Heart left ventricle (tissue), 16 donors: ENCODE results near the gene MS4A15. TPM values are rescaled to one million over a fixed set of nuclear protein-coding genes. Genes with fewer than 3 reads are reported as not detected.

Experiments used
- ATAC-seq, 4 donors: fragments of 200-7000 bp; cut with Tn5 transposase; one replicate each; pipeline ENCODE4 v1.9.1; 2020 to 2022; ENCODE audit warnings: moderate library complexity in 4 of 4, mild to moderate bottlenecking in 3 of 4, moderate number of reproducible peaks in 1 of 4
- DNase-seq, 5 donors: peaks; one replicate each; pipeline ENCODE4 v3.0.0-alpha.2; 2020
- H3K27ac ChIP-seq, 12 donors: fragments of 200-600 bp; sonication (generic) in 4 of 12; one replicate each; pipeline versions ENCODE4 v1.5.0 to v1.8.0; 2016 to 2022; ENCODE audit warnings: mild to moderate bottlenecking in 2 of 12
- H3K27me3 ChIP-seq, 9 donors: fragments of 200-600 bp; sonication (generic) in 2 of 9; one replicate each; pipeline versions ENCODE4 v1.5.1 to v1.8.0; 2016 to 2022; ENCODE audit warnings: mild to moderate bottlenecking in 3 of 9
- H3K36me3 ChIP-seq, 9 donors: fragments of 200-600 bp; sonication (generic) in 2 of 9; one replicate each; pipeline versions ENCODE4 v1.5.0 to v1.8.0; 2018 to 2022; ENCODE audit warnings: mild to moderate bottlenecking in 2 of 9
- H3K4me1 ChIP-seq, 12 donors: fragments of 200-600 bp; sonication (generic) in 4 of 12; one replicate each; pipeline versions ENCODE4 v1.5.0 to v1.8.0; 2016 to 2022; ENCODE audit warnings: mild to moderate bottlenecking in 3 of 12
- H3K4me3 ChIP-seq, 12 donors: fragments of 200-600 bp; sonication (generic) in 4 of 12; one replicate each; pipeline versions ENCODE4 v1.5.0 to v1.8.0; 2017 to 2022; ENCODE audit warnings: mild to moderate bottlenecking in 9 of 12, moderate library complexity in 4 of 12
- H3K9me3 ChIP-seq, 12 donors: fragments of 200-600 bp; sonication (generic) in 4 of 12; one replicate each; pipeline versions ENCODE4 v1.5.0 to v1.8.0; 2016 to 2022; ENCODE audit warnings: mild to moderate bottlenecking in 1 of 12
- CTCF ChIP-seq, 12 donors: fragments of 200-600 bp; sonication (generic) in 4 of 12; IDR thresholded peaks; one replicate each; pipeline versions ENCODE4 v1.5.0 to v1.8.0; 2018 to 2022; ENCODE audit warnings: antibody characterized with exemption in 12 of 12, mild to moderate bottlenecking in 5 of 12
- POLR2A ChIP-seq, 2 donors: fragments of 450-650 bp; IDR thresholded peaks; one replicate each; pipeline ENCODE4 v1.6.1; 2017; ENCODE audit warnings: antibody characterized with exemption in 2 of 2, mild to moderate bottlenecking in 2 of 2, moderate library complexity in 2 of 2
- WGBS, 4 donors: extraction: QIAGEN DNeasy Blood & Tissue Kit in 2 of 4; methylation state at CpG; one replicate each; pipeline versions ENCODE4 v1.1.5 to v1.1.7; 2013 to 2018; 5-methylcytosine and 5-hydroxymethylcytosine counted together
- intact Hi-C, 10 donors: fragments of 100-400 bp; cut with DNase I; formaldehyde crosslinking; loops; one replicate each; pipeline versions ENCODE4 v1.11.1 to v1.14.2; 2022
- polyA plus RNA-seq, 2 donors: library from polyadenylated mRNA; stranded (reverse); fragments of 200-250 nt; gene quantifications; one replicate each; pipeline ENCODE4 v1.2.3, GENCODE V29; 2013
- total RNA-seq, 9 donors: library from RNA; depleted of rRNA in 2 of 9; stranded (reverse); fragments of >200 nt in 2 of 9; fragmentation: NEBNext Ultra II Directional in 3 of 9; extraction: Animal tissue kit (Norgen Biotek cat#: 25700) in 3 of 9; gene quantifications; one replicate each; pipeline versions ENCODE4 v1.1.0 to v1.2.4, GENCODE V29; 2016 to 2023
- donor health status: ischemic (EF 13 %, LVEDD 7.1; RV severe dilation, severe dysfunction).
- donor health status: healthy with polysubstance abuse.
- donor health status: DM: no; HTN: yes; CAD: no.
- donor health status: DM: no; HTN: no; CAD: no.
- donor health status: ischemic (EF 25% LVEDD 6.9; RV normal size, moderate dysfunction).
- donor health status: ischemic (EF 25% LVEDD 5.7; RV mildly dilated, moderate dysfunction).
- donor health status: healthy.
- donor health status: DM: yes; HTN: yes; CAD: no.
- donor health status: ischemic (EF 35%, LVEDD 5.7; RV mildly dilated, moderate dysfunction).
- donor health status: nonischemic (EF 11% LVEDD 7.7; RV severe dilation, severe dysfunction).
- donor health status: DM: yes; HTN: yes; CAD: no.
- donor health status: PGD.
- donor health status: ischemic (EF 29% LVEDD 5.4; RV normal size, mild dysfunction).
- donor health status: nonischemic (EF 23%, LVEDD 6.1; RV moderate dilation, normal function).

The MS4A15 gene
- total and polyA plus RNA-seq, 11 donors = not detected

GRCh38 chr11:60764879-60765278, 8.2 kb downstream of the MS4A15 start:
- no peak for DNase-seq

GRCh38 chr11:60765355-60765754, 8.7 kb downstream of the MS4A15 start:
- Histone ChIP-seq H3K4me1 (peaks cover 0 to 6% (median 0%) of the 10 kb centered on the region in 12 donors), H3K27ac (no peak overlapping the region), H3K36me3 (no peaks in the 10 kb centered on the region), H3K27me3 (peaks cover 0 to 69% (median 4%) of the 10 kb centered on the region in 9 donors), H3K9me3 (no peaks in the 10 kb centered on the region), H3K4me3 (no peak overlapping the region)
- intact Hi-C loops = no loop called here
- TF ChIP-seq CTCF (IDR thresholded peaks at IDR 0.05) (no peak), POLR2A (IDR thresholded peaks at IDR 0.05) (no peak)
- DNase-seq (no peak), ATAC-seq (no peak)
- WGBS, 4 donors = 89 to 92% (median 90%) methylated on average over 5 of the region's 5 CpGs

More at GRCh38 chr11:60764879-60765278, 8.2 kb downstream of the MS4A15 start:
- WGBS, 4 donors = 13 to 46% (median 35%) methylated on average over 1 of the region's 1 CpG
- intact Hi-C loops = no loop called here
- H3K4me1 ChIP-seq = peaks cover 0 to 6% (median 0%) of the 10 kb centered on the region in 12 donors
- no peak for TF ChIP-seq POLR2A (IDR thresholded peaks at IDR 0.05)
- no peak for TF ChIP-seq CTCF (IDR thresholded peaks at IDR 0.05)
- no peaks in the 10 kb centered on the region for H3K9me3 ChIP-seq
- ATAC-seq = no peak
- H3K27me3 ChIP-seq = peaks cover 0 to 65% (median 4%) of the 10 kb centered on the region in 9 donors
- no peaks in the 10 kb centered on the region for H3K36me3 ChIP-seq
- H3K4me3 ChIP-seq = no peak overlapping the region
- H3K27ac ChIP-seq = no peak overlapping the region

- Histone ChIP-seq H3K9me3 (no peaks in the 10 kb centered on the region), H3K4me3 (no peak overlapping the region), H3K27me3 (peaks cover 0 to 72% (median 4%) of the 10 kb centered on the region in 9 donors), H3K27ac (no peak overlapping the region), H3K4me1 (peaks cover 0 to 6% (median 0%) of the 10 kb centered on the region in 12 donors), H3K36me3 (no peaks in the 10 kb centered on the region)
- ATAC-seq = no peak
- intact Hi-C loops = no loop called here
- no peak for DNase-seq
- TF ChIP-seq CTCF (IDR thresholded peaks at IDR 0.05) (no peak), POLR2A (IDR thresholded peaks at IDR 0.05) (no peak)
- WGBS, 4 donors = 79 to 85% (median 80%) methylated on average over 10 of the region's 10 CpGs
Measured at GRCh38 chr11:60766547-60766946, 9.9 kb downstream of the MS4A15 start.

- WGBS, 4 donors = 23 to 31% (median 30%) methylated on average over 18 to 26 of the region's 26 CpGs
- Histone ChIP-seq H3K36me3 (no peaks in the 10 kb centered on the region), H3K4me1 (no peaks in the 10 kb centered on the region), H3K9me3 (no peaks in the 10 kb centered on the region), H3K4me3 (no peak overlapping the region), H3K27me3 (peaks cover 0 to 77% (median 4%) of the 10 kb centered on the region in 9 donors), H3K27ac (no peak overlapping the region)
- DNase-seq = no peak
- TF ChIP-seq POLR2A (IDR thresholded peaks at IDR 0.05) = no peak
- peak in 10 of 12 donors; percentile 14 to 48 (median 28) for TF ChIP-seq CTCF (IDR thresholded peaks at IDR 0.05)
- intact Hi-C loops = no loop called here
- peak in 2 of 4 donors; percentile 33 to 38 for ATAC-seq
Measured at GRCh38 chr11:60767388-60767811, 10.7 kb downstream of the MS4A15 start.
